HepG2 (cell line): ENCODE data around the gene SPP2. TPM values are rescaled to one million over a fixed set of nuclear protein-coding genes. Genes with fewer than 3 reads are reported as not detected.

ENCODE experiments used
- ATAC-seq: fragments of 200-7000 bp; cut with Tn5 transposase; 3 replicates; pipeline ENCODE4 v1.9.1; 2020; ENCODE audit warnings: mild to moderate bottlenecking, moderate library complexity
- BruUV-seq: library from RNA; stranded (reverse); fragments of 400-500 nt; replicated peaks from 2 replicates; lab custom pipeline; 2021; lab: Mats Ljungman, UMichigan
- CTCF ChIA-PET: fragments of 300-600 bp; formaldehyde crosslinking; extraction: SDS; loops from one replicate; lab custom pipeline; 2021; ENCODE audit warnings: low total read pairs, inconsistent platforms, low intra/inter-chr PET ratio; lab: Yijun Ruan, JAX
- POLR2A ChIA-PET: fragments of 350-600 bp; sonication (Branson Sonifier 250); formaldehyde crosslinking; loops from one replicate; lab custom pipeline; 2020; ENCODE audit warnings: antibody characterized with exemption, inconsistent platforms; lab: Yijun Ruan, JAX
- DNase-seq: peaks from one replicate; pipeline ENCODE4 v3.0.0-alpha.2; 2015; ENCODE audit warnings: low spot score
- FAIRE-seq: peaks from 3 replicates; lab custom pipeline; 2011; peaks lifted over from hg19 to GRCh38; lab: Jason Lieb, UNC
- H2AFZ ChIP-seq: one replicate; pipeline ENCODE4 v1.6.1; 2011; ENCODE audit warnings: low read length, inconsistent platforms
- H3K27ac ChIP-seq: fragments of 300-600 bp; 3 replicates; pipeline ENCODE4 v1.8.0; 2011; ENCODE audit warnings: mixed run types, mild to moderate bottlenecking, mixed read lengths, low read length, inconsistent platforms; ENCODE audit not compliant: insufficient read depth; ENCODE audit errors: extremely low read length
- H3K27me3 ChIP-seq, 2 experiments: fragments of 200-600 bp in 1 of 2; 2 replicates in 1 of 2; 3 replicates in 1 of 2; pipeline versions ENCODE4 v1.6.0 to v1.8.0; 2011; ENCODE audit warnings: low read length in 2 of 2, mild to moderate bottlenecking in 2 of 2, moderate library complexity in 2 of 2, inconsistent platforms in 1 of 2; ENCODE audit not compliant: insufficient read depth in 2 of 2, control insufficient read depth in 1 of 2
- H3K36me3 ChIP-seq, 2 experiments: fragments of 200-600 bp in 1 of 2; replicated peaks in 1 of 2; 2 replicates in 1 of 2; 3 replicates in 1 of 2; pipeline versions ENCODE4 v1.5.1 to v1.8.0; 2011; ENCODE audit warnings: low read length in 2 of 2, inconsistent platforms in 1 of 2; ENCODE audit not compliant: insufficient read depth in 2 of 2, control insufficient read depth in 1 of 2
- H3K4me1 ChIP-seq: 2 replicates; pipeline ENCODE4 v1.5.1; 2012; ENCODE audit warnings: low read length, inconsistent platforms; ENCODE audit not compliant: insufficient read depth
- H3K4me2 ChIP-seq: 2 replicates; pipeline ENCODE4 v1.6.0; 2011; ENCODE audit warnings: low read depth, low read length, inconsistent platforms
- H3K4me3 ChIP-seq, 3 experiments: fragments of 200-600 bp in 1 of 3; sonication (generic), shearing (Covaris generic) in 1 of 3; replicated peaks in 1 of 3; 2 replicates each; pipeline ENCODE4 v1.5.1; 2011 to 2016; ENCODE audit warnings: low read length in 3 of 3, inconsistent platforms in 2 of 3, low read depth in 2 of 3, mild to moderate bottlenecking in 2 of 3, control low read depth in 1 of 3, mixed read lengths in 1 of 3; ENCODE audit not compliant: insufficient read depth in 1 of 3
- H3K79me2 ChIP-seq: one replicate; pipeline ENCODE4 v1.6.1; 2011; ENCODE audit warnings: low read length, inconsistent platforms; ENCODE audit not compliant: insufficient read depth
- H3K9ac ChIP-seq: 2 replicates; pipeline ENCODE4 v1.6.0; 2011; ENCODE audit warnings: mild to moderate bottlenecking, low read depth, low read length, inconsistent platforms; ENCODE audit not compliant: insufficient read depth
- H3K9me3 ChIP-seq: 2 replicates; pipeline ENCODE4 v1.5.1; 2012; ENCODE audit warnings: mild to moderate bottlenecking, low read length
- H4K20me1 ChIP-seq: 2 replicates; pipeline ENCODE4 v1.6.0; 2011; ENCODE audit warnings: inconsistent platforms, mild to moderate bottlenecking, low read length, moderate library complexity; ENCODE audit not compliant: insufficient read depth
- ATF7 ChIP-seq, 2 experiments: fragments of 450-650 bp in 1 of 2; sonication (generic) in 1 of 2; formaldehyde crosslinking in 1 of 2; IDR thresholded peaks; 2 replicates each; pipeline versions ENCODE4 v1.4.0 to v1.6.1; 2016 to 2020; ENCODE audit warnings: antibody characterized with exemption in 1 of 2, mild to moderate bottlenecking in 1 of 2, missing genetic modification reagents in 1 of 2
- MTA3 ChIP-seq: sonication (generic); formaldehyde crosslinking; IDR thresholded peaks from 2 replicates; pipeline ENCODE4 v1.4.0; 2020; ENCODE audit warnings: missing genetic modification reagents
- REL ChIP-seq: sonication (generic); formaldehyde crosslinking; conservative IDR thresholded peaks from 2 replicates; pipeline ENCODE4 v1.8.0; 2022; ENCODE audit warnings: mild to moderate bottlenecking, missing genetic modification reagents, moderate library complexity
- SIN3A ChIP-seq: IDR thresholded peaks from 2 replicates; pipeline ENCODE4 v1.6.1; 2011; ENCODE audit warnings: low read depth, mild to moderate bottlenecking, control low read depth, low read length, borderline replicate concordance
- SMARCE1 ChIP-seq: fragments of 450-650 bp; IDR thresholded peaks from 2 replicates; pipeline ENCODE4 v1.6.1; 2017; ENCODE audit warnings: borderline replicate concordance
- TBP ChIP-seq: sonication (generic); formaldehyde crosslinking; IDR thresholded peaks from 2 replicates; pipeline ENCODE4 v1.5.0; 2020; ENCODE audit warnings: missing genetic modification reagents
- ZNF251 ChIP-seq: sonication (generic); formaldehyde crosslinking; IDR thresholded peaks from 2 replicates; pipeline ENCODE4 v1.9.0; 2021; ENCODE audit warnings: mild to moderate bottlenecking, missing genetic modification reagents
- ZNF792 ChIP-seq: IDR thresholded peaks from 2 replicates; pipeline ENCODE4 v1.6.1; 2016
- ZNF816 ChIP-seq: sonication (generic); formaldehyde crosslinking; IDR thresholded peaks from 2 replicates; pipeline ENCODE4 v1.8.0; 2022; ENCODE audit warnings: missing genetic modification reagents, mild to moderate bottlenecking, borderline replicate concordance
- WGBS: methylation state at CpG from one replicate; pipeline ENCODE4 v1.1.6; 2017; ENCODE audit warnings: low lambda C conversion rate; 5-methylcytosine and 5-hydroxymethylcytosine counted together
- in situ Hi-C: cut with HindIII; loops from 2 replicates; pipeline ENCODE4 v1.10.0; 2017; ENCODE audit warnings: low pct_unique_long_range_greater_than_20kb; ENCODE audit not compliant: extremely low pct_ligation_motif_present
- intact Hi-C: fragments of 100-400 bp; cut with micrococcal nuclease; formaldehyde crosslinking; loops from one replicate; pipeline ENCODE4 v1.10.0; 2022; ENCODE audit not compliant: unreplicated experiment
- polyA plus RNA-seq, 8 experiments: library from polyadenylated mRNA; depleted of rRNA in 3 of 8; stranded (reverse) in 7 of 8; unstranded in 1 of 8; fragments of >200 nt; fragmentation: Illumina TruSeq in 4 of 8; extraction: Trizol in 4 of 8; gene quantifications; 2 replicates each; pipeline versions ENCODE4 v1.2.1 to v1.2.3, GENCODE V29; 2011 to 2016; ENCODE audit warnings: low read depth in 4 of 8, missing spikeins in 1 of 8, mixed read lengths in 1 of 8; ENCODE audit not compliant: insufficient read depth in 1 of 8
- total RNA-seq, 5 experiments: library from RNA; depleted of rRNA; stranded (reverse); fragments of >200 nt; fragmentation: Illumina TruSeq; extraction: Trizol; gene quantifications; 2 replicates each; pipeline ENCODE4 v1.2.3, GENCODE V29; 2016; ENCODE audit warnings: low read depth in 1 of 5
- TF ChIP-seq, protein P1 (sequence below): sonication (generic); formaldehyde crosslinking; IDR thresholded peaks from 2 replicates; pipeline ENCODE4 v1.4.0; 2020; ENCODE audit warnings: mild to moderate bottlenecking, missing genetic modification reagents
- TF ChIP-seq, protein P2 (sequence below), 2 experiments: IDR thresholded peaks; 2 replicates each; pipeline ENCODE4 v1.6.1; 2011 to 2012; ENCODE audit warnings: low read length in 2 of 2, borderline replicate concordance in 1 of 2, low read depth in 1 of 2, mild to moderate bottlenecking in 1 of 2, moderate library complexity in 1 of 2
- TF ChIP-seq, protein P3 (sequence below): sonication (generic); formaldehyde crosslinking; IDR thresholded peaks from 2 replicates; pipeline ENCODE4 v1.9.0; 2021; ENCODE audit warnings: missing genetic modification reagents, borderline replicate concordance

Gene SPP2
- total and polyA plus RNA-seq, 2 of the 13 experiments (the other 11 are each of a cell fraction or from before 2014, with no cell fraction given): not detected

DNA sequence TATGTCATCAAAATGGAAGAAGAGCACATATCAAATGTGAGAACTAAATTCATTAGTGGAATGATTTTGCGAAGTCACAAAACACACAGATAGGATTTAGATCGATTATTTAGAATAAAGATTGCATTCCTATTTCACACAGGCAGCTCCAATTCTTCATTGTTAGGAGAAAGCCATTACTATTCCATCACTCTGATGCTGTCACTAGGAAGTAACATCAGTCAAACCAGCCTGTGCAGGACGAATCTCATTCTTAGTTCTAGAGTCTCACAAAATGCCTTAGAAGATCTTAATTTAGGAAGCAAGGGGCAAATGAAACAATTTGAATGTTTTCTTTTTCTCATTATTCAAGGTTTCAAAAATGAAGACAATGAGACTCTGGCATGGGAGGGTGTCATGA, 44.0 kb upstream of the SPP2 start:
- WGBS: 31% methylated on average over 3 of the region's 3 CpGs
- BruUV-seq: no TSS peak
- no peak for ATAC-seq

DNA sequence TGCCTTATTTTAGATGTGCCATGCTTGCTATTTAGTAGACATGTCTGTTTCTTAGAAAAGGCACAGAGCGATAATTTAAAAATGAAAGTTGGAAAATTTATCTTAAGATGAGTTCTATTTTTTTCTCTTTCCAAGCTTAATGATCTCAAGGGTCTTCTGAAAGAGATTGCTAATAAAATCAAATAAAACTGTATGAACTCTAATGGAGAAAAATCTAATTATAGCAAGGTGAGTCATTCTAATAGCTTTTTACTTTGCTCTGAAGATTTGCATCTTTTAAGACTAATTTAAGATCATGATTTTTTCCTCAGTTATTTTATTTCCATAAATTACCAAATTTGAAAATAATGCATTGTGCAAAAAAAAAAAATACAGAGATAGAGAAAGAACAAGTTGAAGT, 36.1 kb upstream of the SPP2 start:
- Histone ChIP-seq H3K79me2 (no peaks in the 10 kb centered on the region), H3K4me3 (no peak overlapping the region), H3K4me1 (no peaks in the 10 kb centered on the region), H2AFZ (no peak overlapping the region), H3K36me3 (no peaks in the 10 kb centered on the region), H3K27ac (no peak overlapping the region), H3K9ac (no peak overlapping the region), H3K9me3 (no peaks in the 10 kb centered on the region), H3K4me2 (no peak overlapping the region), H3K27me3 (no peaks in the 10 kb centered on the region), H4K20me1 (no peaks in the 10 kb centered on the region)
- CTCF ChIA-PET: no interaction called here
- ATAC-seq (no peak), FAIRE-seq (no peak), DNase-seq (no peak)
- intact Hi-C loops: no loop called here
- WGBS: 92% methylated on average over 1 of the region's 1 CpG
- in situ Hi-C loops: no loop called here
- TF ChIP-seq, protein P1, sequence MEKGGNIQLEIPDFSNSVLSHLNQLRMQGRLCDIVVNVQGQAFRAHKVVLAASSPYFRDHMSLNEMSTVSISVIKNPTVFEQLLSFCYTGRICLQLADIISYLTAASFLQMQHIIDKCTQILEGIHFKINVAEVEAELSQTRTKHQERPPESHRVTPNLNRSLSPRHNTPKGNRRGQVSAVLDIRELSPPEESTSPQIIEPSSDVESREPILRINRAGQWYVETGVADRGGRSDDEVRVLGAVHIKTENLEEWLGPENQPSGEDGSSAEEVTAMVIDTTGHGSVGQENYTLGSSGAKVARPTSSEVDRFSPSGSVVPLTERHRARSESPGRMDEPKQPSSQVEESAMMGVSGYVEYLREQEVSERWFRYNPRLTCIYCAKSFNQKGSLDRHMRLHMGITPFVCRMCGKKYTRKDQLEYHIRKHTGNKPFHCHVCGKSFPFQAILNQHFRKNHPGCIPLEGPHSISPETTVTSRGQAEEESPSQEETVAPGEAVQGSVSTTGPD (CRISPR knock-in tag): no peak
- TF ChIP-seq ATF7 (IDR thresholded peaks at IDR 0.05) (no peak), ATF7 (CRISPR knock-in tag; IDR thresholded peaks at IDR 0.05) (no peak), ZNF251 (CRISPR knock-in tag) (no peak), REL (CRISPR knock-in tag) (no peak), ZNF816 (CRISPR knock-in tag) (no peak)
- TF ChIP-seq, protein P2, sequence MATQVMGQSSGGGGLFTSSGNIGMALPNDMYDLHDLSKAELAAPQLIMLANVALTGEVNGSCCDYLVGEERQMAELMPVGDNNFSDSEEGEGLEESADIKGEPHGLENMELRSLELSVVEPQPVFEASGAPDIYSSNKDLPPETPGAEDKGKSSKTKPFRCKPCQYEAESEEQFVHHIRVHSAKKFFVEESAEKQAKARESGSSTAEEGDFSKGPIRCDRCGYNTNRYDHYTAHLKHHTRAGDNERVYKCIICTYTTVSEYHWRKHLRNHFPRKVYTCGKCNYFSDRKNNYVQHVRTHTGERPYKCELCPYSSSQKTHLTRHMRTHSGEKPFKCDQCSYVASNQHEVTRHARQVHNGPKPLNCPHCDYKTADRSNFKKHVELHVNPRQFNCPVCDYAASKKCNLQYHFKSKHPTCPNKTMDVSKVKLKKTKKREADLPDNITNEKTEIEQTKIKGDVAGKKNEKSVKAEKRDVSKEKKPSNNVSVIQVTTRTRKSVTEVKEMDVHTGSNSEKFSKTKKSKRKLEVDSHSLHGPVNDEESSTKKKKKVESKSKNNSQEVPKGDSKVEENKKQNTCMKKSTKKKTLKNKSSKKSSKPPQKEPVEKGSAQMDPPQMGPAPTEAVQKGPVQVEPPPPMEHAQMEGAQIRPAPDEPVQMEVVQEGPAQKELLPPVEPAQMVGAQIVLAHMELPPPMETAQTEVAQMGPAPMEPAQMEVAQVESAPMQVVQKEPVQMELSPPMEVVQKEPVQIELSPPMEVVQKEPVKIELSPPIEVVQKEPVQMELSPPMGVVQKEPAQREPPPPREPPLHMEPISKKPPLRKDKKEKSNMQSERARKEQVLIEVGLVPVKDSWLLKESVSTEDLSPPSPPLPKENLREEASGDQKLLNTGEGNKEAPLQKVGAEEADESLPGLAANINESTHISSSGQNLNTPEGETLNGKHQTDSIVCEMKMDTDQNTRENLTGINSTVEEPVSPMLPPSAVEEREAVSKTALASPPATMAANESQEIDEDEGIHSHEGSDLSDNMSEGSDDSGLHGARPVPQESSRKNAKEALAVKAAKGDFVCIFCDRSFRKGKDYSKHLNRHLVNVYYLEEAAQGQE (IDR thresholded peaks at IDR 0.05; ENCODE audit: borderline replicate concordance in 1 of 2, low read depth in 1 of 2, low read length in 2 of 2): no peak
- TF ChIP-seq, protein P3, sequence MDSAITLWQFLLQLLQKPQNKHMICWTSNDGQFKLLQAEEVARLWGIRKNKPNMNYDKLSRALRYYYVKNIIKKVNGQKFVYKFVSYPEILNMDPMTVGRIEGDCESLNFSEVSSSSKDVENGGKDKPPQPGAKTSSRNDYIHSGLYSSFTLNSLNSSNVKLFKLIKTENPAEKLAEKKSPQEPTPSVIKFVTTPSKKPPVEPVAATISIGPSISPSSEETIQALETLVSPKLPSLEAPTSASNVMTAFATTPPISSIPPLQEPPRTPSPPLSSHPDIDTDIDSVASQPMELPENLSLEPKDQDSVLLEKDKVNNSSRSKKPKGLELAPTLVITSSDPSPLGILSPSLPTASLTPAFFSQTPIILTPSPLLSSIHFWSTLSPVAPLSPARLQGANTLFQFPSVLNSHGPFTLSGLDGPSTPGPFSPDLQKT: no peak
- POLR2A ChIA-PET: no interaction called here
- no TSS peak for BruUV-seq

More for the DNA sequence above, 44.0 kb upstream of the SPP2 start:
- POLR2A ChIA-PET: no interaction called here
- Histone ChIP-seq H3K36me3 (no peaks in the 10 kb centered on the region), H3K9me3 (no peaks in the 10 kb centered on the region), H3K4me2 (no peak overlapping the region), H3K79me2 (no peaks in the 10 kb centered on the region), H3K9ac (no peak overlapping the region), H3K27ac (no peak overlapping the region), H3K4me3 (no peak overlapping the region), H2AFZ (no peak overlapping the region), H4K20me1 (no peaks in the 10 kb centered on the region), H3K4me1 (no peaks in the 10 kb centered on the region), H3K27me3 (no peaks in the 10 kb centered on the region)
- no peak for FAIRE-seq
- no peak for TF ChIP-seq SMARCE1
- TF ChIP-seq TBP: no peak
- TF ChIP-seq SIN3A: no peak
- TF ChIP-seq ZNF792: no peak
- no peak for TF ChIP-seq MTA3
- DNase-seq: no peak
- in situ Hi-C loops: no loop called here
- intact Hi-C loops: no loop called here
- CTCF ChIA-PET: no interaction called here
